Measurements from ENCODE around the gene PSORS1C2. TPM values are rescaled to one million over a fixed set of nuclear protein-coding genes. Genes with fewer than 3 reads are reported as not detected.
A peak's percentile ranks its signal among the peaks of the same experiment; 100 is the strongest.

PSORS1C2 gene
- total RNA-seq, 1 experiment from 2014 or later = 0.55 TPM

DNA sequence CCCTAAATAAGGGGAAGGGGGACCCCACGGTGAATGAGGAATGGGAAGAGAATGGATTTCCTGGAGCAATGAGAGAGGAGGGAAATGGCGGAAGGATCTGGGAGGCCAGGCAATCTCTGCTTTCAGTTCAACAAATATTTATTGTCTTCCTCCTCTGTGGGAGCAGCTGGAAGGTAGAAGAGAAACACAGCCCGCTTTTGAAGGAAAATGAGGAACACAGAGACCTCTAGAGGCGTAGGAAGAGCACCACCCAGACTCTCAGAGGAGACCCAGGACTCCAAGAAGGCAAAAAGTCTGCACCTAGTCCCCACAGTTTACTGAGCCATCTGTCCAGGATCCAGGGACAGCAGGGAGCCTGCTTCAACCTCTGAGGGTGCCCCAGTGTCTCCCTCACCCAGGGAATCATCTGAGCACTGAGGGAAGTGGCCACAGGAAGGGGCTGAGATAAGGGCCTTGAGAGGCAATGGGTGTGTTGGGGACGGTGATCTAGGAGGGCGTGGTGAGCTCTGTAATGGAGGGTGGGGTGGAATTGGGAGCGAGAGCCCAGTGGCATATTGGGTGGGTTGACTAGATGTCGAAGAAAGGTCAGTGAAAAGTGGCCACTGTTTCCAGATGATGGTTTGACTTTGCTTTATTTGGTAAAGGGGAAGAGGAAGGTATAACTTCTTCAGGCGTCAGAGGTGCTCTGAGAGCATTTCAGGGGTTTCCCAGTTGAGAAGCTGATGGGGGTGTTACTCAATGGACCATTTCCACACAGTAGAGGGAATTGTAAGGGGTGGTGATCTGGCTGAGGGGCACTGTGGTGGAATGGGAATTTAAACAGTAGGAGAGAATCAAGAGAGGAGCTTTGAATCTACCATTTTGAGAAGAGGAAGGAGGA lies 23.7 kb downstream of the PSORS1C2 start (continued):
- TF ChIP-seq, protein P1, sequence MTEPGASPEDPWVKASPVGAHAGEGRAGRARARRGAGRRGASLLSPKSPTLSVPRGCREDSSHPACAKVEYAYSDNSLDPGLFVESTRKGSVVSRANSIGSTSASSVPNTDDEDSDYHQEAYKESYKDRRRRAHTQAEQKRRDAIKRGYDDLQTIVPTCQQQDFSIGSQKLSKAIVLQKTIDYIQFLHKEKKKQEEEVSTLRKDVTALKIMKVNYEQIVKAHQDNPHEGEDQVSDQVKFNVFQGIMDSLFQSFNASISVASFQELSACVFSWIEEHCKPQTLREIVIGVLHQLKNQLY (CRISPR knock-in tag; IDR thresholded peaks at IDR 0.05) = no peak
- TF ChIP-seq, protein P2, sequence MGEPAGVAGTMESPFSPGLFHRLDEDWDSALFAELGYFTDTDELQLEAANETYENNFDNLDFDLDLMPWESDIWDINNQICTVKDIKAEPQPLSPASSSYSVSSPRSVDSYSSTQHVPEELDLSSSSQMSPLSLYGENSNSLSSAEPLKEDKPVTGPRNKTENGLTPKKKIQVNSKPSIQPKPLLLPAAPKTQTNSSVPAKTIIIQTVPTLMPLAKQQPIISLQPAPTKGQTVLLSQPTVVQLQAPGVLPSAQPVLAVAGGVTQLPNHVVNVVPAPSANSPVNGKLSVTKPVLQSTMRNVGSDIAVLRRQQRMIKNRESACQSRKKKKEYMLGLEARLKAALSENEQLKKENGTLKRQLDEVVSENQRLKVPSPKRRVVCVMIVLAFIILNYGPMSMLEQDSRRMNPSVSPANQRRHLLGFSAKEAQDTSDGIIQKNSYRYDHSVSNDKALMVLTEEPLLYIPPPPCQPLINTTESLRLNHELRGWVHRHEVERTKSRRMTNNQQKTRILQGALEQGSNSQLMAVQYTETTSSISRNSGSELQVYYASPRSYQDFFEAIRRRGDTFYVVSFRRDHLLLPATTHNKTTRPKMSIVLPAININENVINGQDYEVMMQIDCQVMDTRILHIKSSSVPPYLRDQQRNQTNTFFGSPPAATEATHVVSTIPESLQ (CRISPR knock-in tag; IDR thresholded peaks at IDR 0.05) = no peak

DNA sequence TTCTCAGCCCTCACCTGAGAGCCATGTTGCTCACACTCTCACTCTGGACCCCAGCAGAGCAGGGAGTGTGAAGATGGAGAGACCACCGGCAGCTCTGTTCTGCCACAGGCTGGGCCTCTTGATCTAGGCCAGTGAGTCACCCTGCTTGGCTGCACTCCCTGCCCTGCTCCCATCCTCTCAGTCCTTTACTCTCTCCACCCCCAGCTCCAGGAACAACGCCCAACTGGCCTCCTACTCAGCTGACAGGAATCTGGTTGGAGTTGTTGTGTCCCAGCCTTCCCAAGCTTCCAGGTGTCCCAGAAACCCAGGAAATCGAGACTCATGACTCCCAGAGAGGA lies 24.4 kb downstream of the PSORS1C2 start, which contains the start of gene PSORS1C1:
Gene PSORS1C1 (plus strand): TSS at position 260 of the 338 bp plus-strand sequence. CDS start 14,833 bp downstream, outside the sequence.
- no peak for DNase-seq (ENCODE audit: low spot score)
- ChIA-PET CTCF (interaction anchor here (0.6 to 11.0 kb wide), 18 partner anchors 10 to 435 kb away, joined by 3 to 90 read pairs (median 4); partner anchors contain the start of genes PSORS1C2 and VARS2), POLR2A (interaction anchor here (0.8 to 1.3 kb wide), 2 partner anchors 27 to 83 kb away, joined by 3 read pairs; no protein-coding TSS in a partner anchor)
- no peaks in the 10 kb centered on the region for H3K36me3 Mint-ChIP-seq
- no peak within 1 kb of the TSS for H3K4me3 Mint-ChIP-seq
- peaks cover 37% of the 10 kb centered on the region for H3K4me1 Mint-ChIP-seq
- peak; percentile 18 for ATAC-seq
- H3K27ac Mint-ChIP-seq = no peak within 1 kb of the TSS; the same call in 1 of the 2 replicates
- TF ChIP-seq IRF2 (CRISPR knock-in tag; IDR thresholded peaks at IDR 0.05; ENCODE audit: borderline replicate concordance, low read depth) (no peak), NR3C1 (CRISPR knock-in tag; conservative IDR thresholded peaks at IDR 0.05; ENCODE audit: low read depth) (no peak), SMAD4 (CRISPR knock-in tag; IDR thresholded peaks at IDR 0.05) (no peak), SMAD3 (CRISPR knock-in tag; IDR thresholded peaks at IDR 0.05; ENCODE audit: borderline replicate concordance) (no peak), ZNF416 (CRISPR knock-in tag; IDR thresholded peaks at IDR 0.05) (no peak), KAT7 (CRISPR knock-in tag; IDR thresholded peaks at IDR 0.05; ENCODE audit: borderline replicate concordance) (no peak), ZNF232 (CRISPR knock-in tag; IDR thresholded peaks at IDR 0.05) (no peak), ESRRA (CRISPR knock-in tag; IDR thresholded peaks at IDR 0.05; ENCODE audit: borderline replicate concordance) (no peak)
- TF ChIP-seq, protein P3, sequence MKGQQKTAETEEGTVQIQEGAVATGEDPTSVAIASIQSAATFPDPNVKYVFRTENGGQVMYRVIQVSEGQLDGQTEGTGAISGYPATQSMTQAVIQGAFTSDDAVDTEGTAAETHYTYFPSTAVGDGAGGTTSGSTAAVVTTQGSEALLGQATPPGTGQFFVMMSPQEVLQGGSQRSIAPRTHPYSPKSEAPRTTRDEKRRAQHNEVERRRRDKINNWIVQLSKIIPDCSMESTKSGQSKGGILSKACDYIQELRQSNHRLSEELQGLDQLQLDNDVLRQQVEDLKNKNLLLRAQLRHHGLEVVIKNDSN (CRISPR knock-in tag; IDR thresholded peaks at IDR 0.05) = no peak
- TF ChIP-seq, protein P4, sequence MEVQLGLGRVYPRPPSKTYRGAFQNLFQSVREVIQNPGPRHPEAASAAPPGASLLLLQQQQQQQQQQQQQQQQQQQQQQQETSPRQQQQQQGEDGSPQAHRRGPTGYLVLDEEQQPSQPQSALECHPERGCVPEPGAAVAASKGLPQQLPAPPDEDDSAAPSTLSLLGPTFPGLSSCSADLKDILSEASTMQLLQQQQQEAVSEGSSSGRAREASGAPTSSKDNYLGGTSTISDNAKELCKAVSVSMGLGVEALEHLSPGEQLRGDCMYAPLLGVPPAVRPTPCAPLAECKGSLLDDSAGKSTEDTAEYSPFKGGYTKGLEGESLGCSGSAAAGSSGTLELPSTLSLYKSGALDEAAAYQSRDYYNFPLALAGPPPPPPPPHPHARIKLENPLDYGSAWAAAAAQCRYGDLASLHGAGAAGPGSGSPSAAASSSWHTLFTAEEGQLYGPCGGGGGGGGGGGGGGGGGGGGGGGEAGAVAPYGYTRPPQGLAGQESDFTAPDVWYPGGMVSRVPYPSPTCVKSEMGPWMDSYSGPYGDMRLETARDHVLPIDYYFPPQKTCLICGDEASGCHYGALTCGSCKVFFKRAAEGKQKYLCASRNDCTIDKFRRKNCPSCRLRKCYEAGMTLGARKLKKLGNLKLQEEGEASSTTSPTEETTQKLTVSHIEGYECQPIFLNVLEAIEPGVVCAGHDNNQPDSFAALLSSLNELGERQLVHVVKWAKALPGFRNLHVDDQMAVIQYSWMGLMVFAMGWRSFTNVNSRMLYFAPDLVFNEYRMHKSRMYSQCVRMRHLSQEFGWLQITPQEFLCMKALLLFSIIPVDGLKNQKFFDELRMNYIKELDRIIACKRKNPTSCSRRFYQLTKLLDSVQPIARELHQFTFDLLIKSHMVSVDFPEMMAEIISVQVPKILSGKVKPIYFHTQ (CRISPR knock-in tag; IDR thresholded peaks at IDR 0.05) = no peak
- TF ChIP-seq, protein P5, sequence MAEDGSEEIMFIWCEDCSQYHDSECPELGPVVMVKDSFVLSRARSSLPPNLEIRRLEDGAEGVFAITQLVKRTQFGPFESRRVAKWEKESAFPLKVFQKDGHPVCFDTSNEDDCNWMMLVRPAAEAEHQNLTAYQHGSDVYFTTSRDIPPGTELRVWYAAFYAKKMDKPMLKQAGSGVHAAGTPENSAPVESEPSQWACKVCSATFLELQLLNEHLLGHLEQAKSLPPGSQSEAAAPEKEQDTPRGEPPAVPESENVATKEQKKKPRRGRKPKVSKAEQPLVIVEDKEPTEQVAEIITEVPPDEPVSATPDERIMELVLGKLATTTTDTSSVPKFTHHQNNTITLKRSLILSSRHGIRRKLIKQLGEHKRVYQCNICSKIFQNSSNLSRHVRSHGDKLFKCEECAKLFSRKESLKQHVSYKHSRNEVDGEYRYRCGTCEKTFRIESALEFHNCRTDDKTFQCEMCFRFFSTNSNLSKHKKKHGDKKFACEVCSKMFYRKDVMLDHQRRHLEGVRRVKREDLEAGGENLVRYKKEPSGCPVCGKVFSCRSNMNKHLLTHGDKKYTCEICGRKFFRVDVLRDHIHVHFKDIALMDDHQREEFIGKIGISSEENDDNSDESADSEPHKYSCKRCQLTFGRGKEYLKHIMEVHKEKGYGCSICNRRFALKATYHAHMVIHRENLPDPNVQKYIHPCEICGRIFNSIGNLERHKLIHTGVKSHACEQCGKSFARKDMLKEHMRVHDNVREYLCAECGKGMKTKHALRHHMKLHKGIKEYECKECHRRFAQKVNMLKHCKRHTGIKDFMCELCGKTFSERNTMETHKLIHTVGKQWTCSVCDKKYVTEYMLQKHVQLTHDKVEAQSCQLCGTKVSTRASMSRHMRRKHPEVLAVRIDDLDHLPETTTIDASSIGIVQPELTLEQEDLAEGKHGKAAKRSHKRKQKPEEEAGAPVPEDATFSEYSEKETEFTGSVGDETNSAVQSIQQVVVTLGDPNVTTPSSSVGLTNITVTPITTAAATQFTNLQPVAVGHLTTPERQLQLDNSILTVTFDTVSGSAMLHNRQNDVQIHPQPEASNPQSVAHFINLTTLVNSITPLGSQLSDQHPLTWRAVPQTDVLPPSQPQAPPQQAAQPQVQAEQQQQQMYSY (CRISPR knock-in tag; IDR thresholded peaks at IDR 0.05) = no peak
- peaks cover 29% of the 10 kb centered on the region for H3K27me3 Mint-ChIP-seq (ENCODE audit: low read depth)
- no peaks in the 10 kb centered on the region for H3K9me3 Mint-ChIP-seq

Measured in WTC11 (cell line).